Suprapubic skin (tissue), 4 donors: ENCODE measurements around the gene KCTD18. TPM values are rescaled to one million over a fixed set of nuclear protein-coding genes. Genes with fewer than 3 reads are reported as not detected.

Source experiments
- DNase-seq, 2 donors: peaks; one replicate each; pipeline ENCODE4 v3.0.0-alpha.2; 2019; ENCODE audit warnings: low spot score in 2 of 2
- H3K27ac ChIP-seq: fragments of 200-600 bp; sonication (generic); one replicate; pipeline ENCODE4 v1.5.1; 2019
- H3K27me3 ChIP-seq: fragments of 200-600 bp; sonication (generic); one replicate; pipeline ENCODE4 v1.5.1; 2019
- H3K36me3 ChIP-seq: fragments of 200-600 bp; sonication (generic); one replicate; pipeline ENCODE4 v1.5.1; 2019
- H3K4me1 ChIP-seq: fragments of 200-600 bp; sonication (generic); one replicate; pipeline ENCODE4 v1.5.1; 2019
- H3K4me3 ChIP-seq: fragments of 200-600 bp; sonication (generic); one replicate; pipeline ENCODE4 v1.5.1; 2019; ENCODE audit warnings: mild to moderate bottlenecking
- H3K9me3 ChIP-seq: fragments of 200-600 bp; sonication (generic); one replicate; pipeline ENCODE4 v1.5.1; 2019
- EP300 ChIP-seq: sonication (generic); formaldehyde crosslinking; IDR thresholded peaks from one replicate; pipeline ENCODE4 v1.6.1; 2017; ENCODE audit warnings: antibody characterized with exemption
- POLR2A ChIP-seq, 2 donors: fragments of 450-650 bp; IDR thresholded peaks; one replicate each; pipeline ENCODE4 v1.6.1; 2017; ENCODE audit warnings: antibody characterized with exemption in 2 of 2, mild to moderate bottlenecking in 2 of 2, moderate library complexity in 2 of 2
- POLR2AphosphoS5 ChIP-seq, 3 donors: sonication (generic); formaldehyde crosslinking; IDR thresholded peaks; one replicate each; pipeline ENCODE4 v1.6.1; 2017; ENCODE audit warnings: antibody characterized with exemption in 3 of 3
- WGBS: methylation state at CpG from one replicate; pipeline ENCODE4 v1.1.5; 2018; 5-methylcytosine and 5-hydroxymethylcytosine counted together
- total RNA-seq, 4 donors: library from RNA; depleted of rRNA; stranded (reverse); fragments of >200 nt; gene quantifications; one replicate each; pipeline ENCODE4 v1.1.0, GENCODE V29; 2016
- TF ChIP-seq, protein P1 (sequence below), 2 donors: fragments of 200-600 bp in 1 of 2; fragments of 450-650 bp in 1 of 2; sonication (generic) in 1 of 2; IDR thresholded peaks; one replicate each; pipeline ENCODE4 v1.5.1; 2016 to 2019; ENCODE audit warnings: antibody characterized with exemption in 2 of 2, mild to moderate bottlenecking in 1 of 2, moderate library complexity in 1 of 2

The KCTD18 gene
- total RNA-seq, 4 donors from 2014 or later, result 14.0 to 22.8 (median 21.2) TPM

DNA sequence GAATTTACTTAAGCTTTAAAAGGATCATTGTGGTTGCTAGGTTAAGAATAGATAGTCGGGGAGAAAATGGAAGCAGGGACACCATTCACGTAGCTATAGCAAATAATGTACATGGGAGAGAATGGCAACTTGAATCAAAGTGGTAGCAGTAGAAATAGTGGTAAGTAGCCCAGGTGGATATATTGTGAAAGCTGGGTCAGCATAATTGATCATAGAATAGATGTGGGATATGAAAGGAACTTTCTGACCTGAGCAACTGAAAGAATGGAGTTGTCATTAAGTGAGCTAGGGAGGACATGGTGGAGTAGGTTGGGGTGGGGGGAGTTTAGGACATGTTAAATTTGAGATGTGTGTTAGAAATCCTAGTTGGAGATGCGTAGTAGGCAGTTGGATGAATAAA lies 18.4 kb upstream of the KCTD18 start:
- peaks cover 9% of the 10 kb centered on the region for H3K4me1 ChIP-seq
- H3K27ac ChIP-seq, result no peak overlapping the region
- DNase-seq, result no peak
- peaks cover 2% of the 10 kb centered on the region for H3K27me3 ChIP-seq
- WGBS, result 95% methylated on average over 3 of the region's 3 CpGs
- no peaks in the 10 kb centered on the region for H3K9me3 ChIP-seq
- no peaks in the 10 kb centered on the region for H3K36me3 ChIP-seq
- TF ChIP-seq POLR2AphosphoS5 (IDR thresholded peaks at IDR 0.05) (no peak), EP300 (no peak), POLR2A (IDR thresholded peaks at IDR 0.05) (no peak)
- TF ChIP-seq, protein P1, sequence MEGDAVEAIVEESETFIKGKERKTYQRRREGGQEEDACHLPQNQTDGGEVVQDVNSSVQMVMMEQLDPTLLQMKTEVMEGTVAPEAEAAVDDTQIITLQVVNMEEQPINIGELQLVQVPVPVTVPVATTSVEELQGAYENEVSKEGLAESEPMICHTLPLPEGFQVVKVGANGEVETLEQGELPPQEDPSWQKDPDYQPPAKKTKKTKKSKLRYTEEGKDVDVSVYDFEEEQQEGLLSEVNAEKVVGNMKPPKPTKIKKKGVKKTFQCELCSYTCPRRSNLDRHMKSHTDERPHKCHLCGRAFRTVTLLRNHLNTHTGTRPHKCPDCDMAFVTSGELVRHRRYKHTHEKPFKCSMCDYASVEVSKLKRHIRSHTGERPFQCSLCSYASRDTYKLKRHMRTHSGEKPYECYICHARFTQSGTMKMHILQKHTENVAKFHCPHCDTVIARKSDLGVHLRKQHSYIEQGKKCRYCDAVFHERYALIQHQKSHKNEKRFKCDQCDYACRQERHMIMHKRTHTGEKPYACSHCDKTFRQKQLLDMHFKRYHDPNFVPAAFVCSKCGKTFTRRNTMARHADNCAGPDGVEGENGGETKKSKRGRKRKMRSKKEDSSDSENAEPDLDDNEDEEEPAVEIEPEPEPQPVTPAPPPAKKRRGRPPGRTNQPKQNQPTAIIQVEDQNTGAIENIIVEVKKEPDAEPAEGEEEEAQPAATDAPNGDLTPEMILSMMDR (IDR thresholded peaks at IDR 0.05), result no peak
- H3K4me3 ChIP-seq, result no peak overlapping the region

DNA sequence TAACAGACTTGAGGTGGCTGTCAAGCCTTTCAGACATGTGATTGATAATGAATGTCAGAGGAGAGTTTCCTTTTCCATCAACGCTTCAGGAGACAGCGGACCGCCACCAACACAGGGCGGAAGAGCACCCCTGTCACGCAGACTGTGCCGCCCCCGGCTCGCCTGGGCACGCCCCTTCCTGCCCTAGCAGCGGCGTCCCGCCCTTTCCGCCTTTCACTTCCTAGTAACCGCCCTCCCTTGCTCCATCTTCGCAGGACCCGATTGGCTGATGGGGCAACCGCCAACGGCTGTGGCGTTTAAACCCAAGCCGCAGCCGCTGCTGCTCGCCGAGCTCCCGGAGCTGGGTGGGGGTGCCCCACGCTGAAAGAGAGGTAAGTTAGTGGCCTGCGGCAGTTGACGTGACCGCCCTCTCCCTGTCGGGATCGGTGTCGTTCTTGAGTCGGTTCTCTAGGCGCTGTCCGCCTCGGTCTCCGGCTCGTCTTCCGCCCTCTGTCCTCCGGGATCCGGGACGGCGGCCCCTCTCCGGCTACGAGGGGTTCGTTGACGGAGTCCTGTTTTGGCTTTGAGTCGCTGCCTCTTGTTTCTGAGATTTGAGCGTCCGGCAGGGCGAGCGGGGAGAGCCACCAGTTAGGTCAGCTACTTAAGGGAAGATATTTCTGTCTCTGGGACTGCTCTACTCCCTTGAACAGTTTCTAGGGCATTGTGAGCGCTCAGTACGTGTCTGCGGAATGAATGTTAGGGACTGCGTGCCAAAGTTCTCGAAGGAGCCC lies 16.2 kb upstream of the KCTD18 start, which contains the start of gene SGO2:
Gene SGO2, plus strand, starts transcription at position 326 of the 770 bp plus-strand sequence. CDS start 6,769 bp downstream, outside the sequence.
- DNase-seq, result peak; percentile 95 to 96
- under 1% methylated on average over 55 of the region's 56 CpGs for WGBS
- Histone ChIP-seq H3K36me3 (no peaks in the 10 kb centered on the region), H3K4me1 (peaks cover 9% of the 10 kb centered on the region), H3K27me3 (peaks cover 4% of the 10 kb centered on the region), H3K27ac (no peak within 1 kb of the TSS), H3K4me3 (peak within 1 kb of the TSS; percentile 71), H3K9me3 (no peaks in the 10 kb centered on the region)
- TF ChIP-seq, protein P1 (IDR thresholded peaks at IDR 0.05), result no peak
- TF ChIP-seq POLR2A (IDR thresholded peaks at IDR 0.05) (peak in 1 of 2 donors; percentile 27), EP300 (no peak), POLR2AphosphoS5 (IDR thresholded peaks at IDR 0.05) (peak in 1 of 3 donors; percentile 56)

DNA sequence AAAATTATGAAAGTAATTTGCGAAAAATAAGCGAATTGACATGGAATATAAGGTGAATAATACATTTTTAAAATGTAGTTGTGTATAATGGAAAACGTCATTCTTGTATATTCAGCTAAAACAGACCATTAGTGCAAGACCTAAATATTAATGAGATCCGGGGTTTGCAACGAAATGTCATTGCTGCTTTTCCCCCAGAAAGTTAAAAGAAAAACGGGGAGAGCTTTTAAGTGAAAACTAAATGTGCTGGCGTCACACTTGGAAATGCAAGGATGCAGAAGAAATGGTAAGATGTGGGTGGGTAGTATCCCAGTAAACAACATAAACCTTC lies 15.6 kb upstream of the KCTD18 start:
- H3K4me3 ChIP-seq, result peak overlapping the region; percentile 71
- 27% methylated on average over 7 of the region's 7 CpGs for WGBS
- no peak overlapping the region for H3K27ac ChIP-seq

DNA sequence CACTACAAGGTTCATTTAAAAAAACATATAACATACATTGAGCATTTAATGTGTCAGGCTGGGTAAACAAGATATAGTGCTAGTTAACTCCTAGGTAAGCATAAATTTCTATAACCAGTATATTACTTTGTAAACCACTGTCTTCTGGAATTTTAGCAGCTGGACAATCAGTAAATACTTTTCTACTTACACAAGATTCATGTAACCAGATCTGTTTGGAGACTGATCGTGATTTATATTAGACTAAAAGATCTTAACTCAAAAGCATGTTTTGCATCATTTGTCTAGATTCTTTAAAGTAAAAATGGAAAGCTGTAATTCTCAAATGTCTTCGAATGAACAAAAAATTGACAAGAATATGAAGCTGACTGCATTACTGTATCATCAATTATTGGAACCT lies 15.2 kb upstream of the KCTD18 start:
- Histone ChIP-seq H3K27ac (no peak overlapping the region), H3K4me3 (peak overlapping the region; percentile 71), H3K36me3 (no peaks in the 10 kb centered on the region), H3K4me1 (peaks cover 9% of the 10 kb centered on the region), H3K27me3 (peaks cover 4% of the 10 kb centered on the region), H3K9me3 (no peaks in the 10 kb centered on the region)
- WGBS, result 73% methylated on average over 2 of the region's 2 CpGs
- no peak for TF ChIP-seq EP300
- TF ChIP-seq POLR2AphosphoS5 (IDR thresholded peaks at IDR 0.05), result no peak
- no peak for TF ChIP-seq POLR2A (IDR thresholded peaks at IDR 0.05)
- TF ChIP-seq, protein P1 (IDR thresholded peaks at IDR 0.05), result no peak
- DNase-seq, result no peak

More for the DNA sequence above, 15.6 kb upstream of the KCTD18 start:
- Histone ChIP-seq H3K4me1 (peaks cover 9% of the 10 kb centered on the region), H3K27me3 (peaks cover 4% of the 10 kb centered on the region), H3K36me3 (no peaks in the 10 kb centered on the region), H3K9me3 (no peaks in the 10 kb centered on the region)
- no peak for DNase-seq
- TF ChIP-seq EP300 (peak; percentile 9), POLR2A (IDR thresholded peaks at IDR 0.05) (no peak)

DNA sequence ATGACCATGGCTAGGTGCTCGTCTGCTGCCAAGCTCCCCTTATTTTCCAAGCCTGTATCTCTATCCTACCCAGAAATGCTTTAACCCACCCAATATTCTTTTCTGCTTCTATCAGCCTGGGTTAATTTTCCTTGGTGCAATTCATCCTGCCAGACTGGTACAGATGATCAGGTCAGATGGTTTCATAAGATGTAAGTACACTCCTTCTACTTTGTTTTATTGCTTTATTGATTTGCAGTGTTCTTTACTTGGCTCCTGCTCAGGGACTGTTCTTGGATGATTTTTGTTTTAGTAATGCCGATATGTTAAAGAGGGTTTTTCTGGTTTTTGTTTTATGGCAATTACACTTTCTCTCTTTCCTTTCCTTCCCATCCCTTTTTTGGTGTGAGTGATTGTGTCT lies 13.7 kb upstream of the KCTD18 start:
- WGBS, result 67% methylated on average over 2 of the region's 2 CpGs

More for the DNA sequence above, 13.7 kb upstream of the KCTD18 start:
- peaks cover 4% of the 10 kb centered on the region for H3K27me3 ChIP-seq
- H3K36me3 ChIP-seq, result no peaks in the 10 kb centered on the region
- peaks cover 9% of the 10 kb centered on the region for H3K4me1 ChIP-seq
- H3K27ac ChIP-seq, result no peak overlapping the region
- no peak overlapping the region for H3K4me3 ChIP-seq
- no peak for DNase-seq
- no peak for TF ChIP-seq EP300
- TF ChIP-seq, protein P1 (IDR thresholded peaks at IDR 0.05), result no peak
- no peak for TF ChIP-seq POLR2AphosphoS5 (IDR thresholded peaks at IDR 0.05)
- no peak for TF ChIP-seq POLR2A (IDR thresholded peaks at IDR 0.05)
- H3K9me3 ChIP-seq, result no peaks in the 10 kb centered on the region
